ENCODE measurements around the gene CNN3. TPM values are rescaled to one million over a fixed set of nuclear protein-coding genes. Genes with fewer than 3 reads are reported as not detected.

Gene CNN3
- total and polyA plus RNA-seq, 2 donors (not counting 3 experiments of a cell fraction or from before 2014, with no cell fraction given) = 174 to 392 TPM

DNA sequence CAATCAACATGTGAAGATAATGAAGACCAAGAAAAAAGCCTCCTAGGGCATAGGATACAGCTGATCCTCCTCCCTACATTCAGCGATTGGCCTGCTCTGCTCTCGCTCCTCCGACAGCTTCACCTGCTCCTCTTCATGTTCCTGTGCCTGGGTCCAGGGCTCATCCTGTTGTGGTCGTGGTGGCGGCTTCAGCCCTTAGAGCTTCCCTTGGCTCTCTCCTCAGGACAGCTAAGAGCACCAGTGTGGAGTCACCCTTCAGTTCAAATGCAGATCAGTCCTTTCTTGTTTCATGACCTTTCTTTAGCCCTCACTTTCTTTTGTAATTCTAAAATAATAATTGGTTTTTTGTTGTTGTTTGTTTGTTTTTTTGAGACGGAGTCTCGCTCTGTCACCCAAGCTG, 18.7 kb downstream of the CNN3 start:
- ChIA-PET POLR2A (no interaction called here), CTCF (interaction anchor here (1.5 to 2.3 kb wide), 3 partner anchors 53 to 135 kb away, joined by 10 to 14 read pairs (median 13); no protein-coding TSS in a partner anchor)
- dilution Hi-C loops (cut with MboI; ENCODE audit: extremely low pct_ligation_motif_present, low sequenced_read_pairs) = loop anchor here (25.0 kb wide), 1 partner anchor 129 kb away; no protein-coding TSS in a partner anchor
- no peak overlapping the region for H2AFZ ChIP-seq (ENCODE audit: low read depth, low read length)
- TF ChIP-seq JUN (IDR thresholded peaks at IDR 0.05; ENCODE audit: borderline replicate concordance, insufficient read depth, insufficient read length, low read depth) (no peak), EZH2 (IDR thresholded peaks at IDR 0.05; ENCODE audit: borderline replicate concordance, low read depth, low read length, severe bottlenecking) (no peak)
- TF ChIP-seq, protein P1, sequence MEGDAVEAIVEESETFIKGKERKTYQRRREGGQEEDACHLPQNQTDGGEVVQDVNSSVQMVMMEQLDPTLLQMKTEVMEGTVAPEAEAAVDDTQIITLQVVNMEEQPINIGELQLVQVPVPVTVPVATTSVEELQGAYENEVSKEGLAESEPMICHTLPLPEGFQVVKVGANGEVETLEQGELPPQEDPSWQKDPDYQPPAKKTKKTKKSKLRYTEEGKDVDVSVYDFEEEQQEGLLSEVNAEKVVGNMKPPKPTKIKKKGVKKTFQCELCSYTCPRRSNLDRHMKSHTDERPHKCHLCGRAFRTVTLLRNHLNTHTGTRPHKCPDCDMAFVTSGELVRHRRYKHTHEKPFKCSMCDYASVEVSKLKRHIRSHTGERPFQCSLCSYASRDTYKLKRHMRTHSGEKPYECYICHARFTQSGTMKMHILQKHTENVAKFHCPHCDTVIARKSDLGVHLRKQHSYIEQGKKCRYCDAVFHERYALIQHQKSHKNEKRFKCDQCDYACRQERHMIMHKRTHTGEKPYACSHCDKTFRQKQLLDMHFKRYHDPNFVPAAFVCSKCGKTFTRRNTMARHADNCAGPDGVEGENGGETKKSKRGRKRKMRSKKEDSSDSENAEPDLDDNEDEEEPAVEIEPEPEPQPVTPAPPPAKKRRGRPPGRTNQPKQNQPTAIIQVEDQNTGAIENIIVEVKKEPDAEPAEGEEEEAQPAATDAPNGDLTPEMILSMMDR (IDR thresholded peaks at IDR 0.05; ENCODE audit: extremely low read depth in 1 of 2, insufficient read depth in 1 of 2, low read depth in 1 of 2, low read length in 2 of 2) = no peak
- peaks cover 3% of the 10 kb centered on the region for H3K4me1 ChIP-seq (ENCODE audit: control insufficient read depth, extremely low read depth, insufficient read depth, low read length)
- H3K27me3 ChIP-seq (ENCODE audit: control insufficient read depth in 2 of 2, insufficient read depth in 2 of 2, low read length in 2 of 2) = no peaks in the 10 kb centered on the region
- no peak overlapping the region for H3K4me3 ChIP-seq (replicated peaks in 1 of 3; ENCODE audit: insufficient read depth in 1 of 3, low read depth in 1 of 3, low read length in 3 of 3)
- H3K4me2 ChIP-seq (ENCODE audit: insufficient read depth, low read length) = no peak overlapping the region
- BruUV-seq (replicated peaks) = no TSS peak
- peaks cover 7 to 9% of the 10 kb centered on the region in 2 experiments for H3K36me3 ChIP-seq (ENCODE audit: control insufficient read depth in 2 of 2, extremely low read depth in 1 of 2, insufficient read depth in 2 of 2, low read length in 2 of 2)
- FAIRE-seq (no peak), DNase-seq (ENCODE audit: low read depth, low spot score) (no peak)
- peaks cover 40% of the 10 kb centered on the region for H4K20me1 ChIP-seq (replicated peaks; ENCODE audit: control insufficient read depth, extremely low read depth, insufficient read depth, low read length)
- no peak overlapping the region for H3K9ac ChIP-seq (replicated peaks; ENCODE audit: extremely low read depth, insufficient read depth, low read length)
- peaks cover 89% of the 10 kb centered on the region for H3K79me2 ChIP-seq (ENCODE audit: control insufficient read depth, insufficient read depth, low read length)
- no peaks in the 10 kb centered on the region for H3K9me3 ChIP-seq (replicated peaks; ENCODE audit: control insufficient read depth, insufficient read depth, low read length)
- intact Hi-C loops (cut with micrococcal nuclease) = loop anchor here (1.0 kb wide), 1 partner anchor 125 kb away; no protein-coding TSS in a partner anchor
- H3K27ac ChIP-seq (ENCODE audit: insufficient read depth, low read depth, low read length) = no peak overlapping the region
- H3K9me1 ChIP-seq (replicated peaks; ENCODE audit: control insufficient read depth, extremely low read depth, insufficient read depth, low read length) = no peaks in the 10 kb centered on the region

DNA sequence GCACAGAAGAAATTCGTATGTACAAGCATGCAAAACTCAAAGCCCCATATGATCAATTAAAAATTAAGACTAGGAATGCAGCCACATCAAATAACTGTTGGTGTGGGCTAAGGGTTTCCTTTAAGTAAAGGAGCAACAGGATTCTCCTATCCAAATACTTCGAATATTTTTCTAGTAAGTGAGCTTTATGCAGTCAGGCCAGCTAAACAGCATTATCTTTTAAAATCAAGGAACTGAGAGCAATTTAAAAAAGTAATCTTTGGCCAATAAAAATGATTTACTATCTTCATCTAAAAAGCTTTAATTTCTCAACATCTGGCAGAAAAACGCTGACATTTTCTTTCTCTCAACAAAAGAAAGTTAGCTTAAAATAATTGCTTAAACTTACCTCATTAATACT, 19.8 kb downstream of the CNN3 start:
- Histone ChIP-seq H3K4me1 (ENCODE audit: control insufficient read depth, extremely low read depth, insufficient read depth, low read length) (peaks cover 3% of the 10 kb centered on the region), H3K27me3 (ENCODE audit: control insufficient read depth in 2 of 2, insufficient read depth in 2 of 2, low read length in 2 of 2) (no peaks in the 10 kb centered on the region), H3K79me2 (ENCODE audit: control insufficient read depth, insufficient read depth, low read length) (peaks cover 82% of the 10 kb centered on the region), H3K36me3 (ENCODE audit: control insufficient read depth in 2 of 2, extremely low read depth in 1 of 2, insufficient read depth in 2 of 2, low read length in 2 of 2) (peaks cover 6 to 12% of the 10 kb centered on the region in 2 experiments), H4K20me1 (replicated peaks; ENCODE audit: control insufficient read depth, extremely low read depth, insufficient read depth, low read length) (peaks cover 36% of the 10 kb centered on the region), H3K27ac (ENCODE audit: insufficient read depth, low read depth, low read length) (no peak overlapping the region), H3K9me3 (replicated peaks; ENCODE audit: control insufficient read depth, insufficient read depth, low read length) (no peaks in the 10 kb centered on the region), H3K4me3 (replicated peaks in 1 of 3; ENCODE audit: insufficient read depth in 1 of 3, low read depth in 1 of 3, low read length in 3 of 3) (no peak overlapping the region), H3K9me1 (replicated peaks; ENCODE audit: control insufficient read depth, extremely low read depth, insufficient read depth, low read length) (no peaks in the 10 kb centered on the region), H3K9ac (replicated peaks; ENCODE audit: extremely low read depth, insufficient read depth, low read length) (no peak overlapping the region), H2AFZ (ENCODE audit: low read depth, low read length) (no peak overlapping the region), H3K4me2 (ENCODE audit: insufficient read depth, low read length) (no peak overlapping the region)
- no peak for TF ChIP-seq JUN (IDR thresholded peaks at IDR 0.05; ENCODE audit: borderline replicate concordance, insufficient read depth, insufficient read length, low read depth)
- TF ChIP-seq MYC (IDR thresholded peaks at IDR 0.05; ENCODE audit: low read depth, low read length) = no peak
- no peak for TF ChIP-seq POLR2A (IDR thresholded peaks at IDR 0.05; ENCODE audit: low read depth, low read length)
- TF ChIP-seq, protein P1 (IDR thresholded peaks at IDR 0.05; ENCODE audit: extremely low read depth in 1 of 2, insufficient read depth in 1 of 2, low read depth in 1 of 2, low read length in 2 of 2) = no peak
- TF ChIP-seq GATA2 (IDR thresholded peaks at IDR 0.05; ENCODE audit: insufficient read depth, insufficient read length, low read depth, low read length) = no peak
- no peak for TF ChIP-seq FOS (IDR thresholded peaks at IDR 0.05; ENCODE audit: borderline replicate concordance, insufficient read depth, low read length)
- TF ChIP-seq POLR2AphosphoS5 (IDR thresholded peaks at IDR 0.05; ENCODE audit: insufficient read depth, low read depth, low read length) = no peak
- no peak for TF ChIP-seq EZH2 (IDR thresholded peaks at IDR 0.05; ENCODE audit: borderline replicate concordance, low read depth, low read length, severe bottlenecking)
- TF ChIP-seq, protein P2, sequence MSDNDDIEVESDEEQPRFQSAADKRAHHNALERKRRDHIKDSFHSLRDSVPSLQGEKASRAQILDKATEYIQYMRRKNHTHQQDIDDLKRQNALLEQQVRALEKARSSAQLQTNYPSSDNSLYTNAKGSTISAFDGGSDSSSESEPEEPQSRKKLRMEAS (IDR thresholded peaks at IDR 0.05; ENCODE audit: insufficient read depth, insufficient read length) = no peak
- no TSS peak for BruUV-seq (replicated peaks)
- DNase-seq (ENCODE audit: low read depth, low spot score) = no peak
- CTCF ChIA-PET = interaction anchor here (0.8 to 2.3 kb wide), 6 partner anchors 16 to 136 kb away, joined by 3 to 14 read pairs (median 7); no protein-coding TSS in a partner anchor
- dilution Hi-C loops (cut with MboI; ENCODE audit: extremely low pct_ligation_motif_present, low sequenced_read_pairs) = loop anchor here (25.0 kb wide), 1 partner anchor 130 kb away; no protein-coding TSS in a partner anchor
- FAIRE-seq = no peak
- POLR2A ChIA-PET = no interaction called here
- intact Hi-C loops (cut with micrococcal nuclease) = no loop called here

Measured in endothelial cell of umbilical vein (primary cell).